ENCODE results near the gene FUCA1.

FUCA1 gene

DNA sequence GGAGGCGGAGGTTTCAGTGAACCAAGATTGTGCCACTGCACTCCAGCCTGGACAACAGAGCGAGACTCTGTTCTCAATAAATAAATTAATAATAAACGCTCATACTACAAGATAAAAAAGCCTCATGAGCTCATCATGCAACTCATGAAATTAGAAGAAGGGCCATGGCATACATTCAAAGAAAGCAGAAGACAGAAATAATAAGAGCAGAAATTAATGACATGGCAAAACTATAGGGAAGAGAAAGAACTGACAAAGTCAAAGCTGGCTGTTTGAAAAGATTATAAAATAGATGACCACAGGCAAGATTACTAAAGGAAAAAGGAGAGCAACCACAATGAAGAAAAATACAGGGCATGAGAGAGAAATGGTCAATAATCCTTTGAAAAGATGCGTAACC, 14.7 kb upstream of the FUCA1 start:
- no peaks in the 10 kb centered on the region for H3K4me1 ChIP-seq
- TF ChIP-seq, protein P1, sequence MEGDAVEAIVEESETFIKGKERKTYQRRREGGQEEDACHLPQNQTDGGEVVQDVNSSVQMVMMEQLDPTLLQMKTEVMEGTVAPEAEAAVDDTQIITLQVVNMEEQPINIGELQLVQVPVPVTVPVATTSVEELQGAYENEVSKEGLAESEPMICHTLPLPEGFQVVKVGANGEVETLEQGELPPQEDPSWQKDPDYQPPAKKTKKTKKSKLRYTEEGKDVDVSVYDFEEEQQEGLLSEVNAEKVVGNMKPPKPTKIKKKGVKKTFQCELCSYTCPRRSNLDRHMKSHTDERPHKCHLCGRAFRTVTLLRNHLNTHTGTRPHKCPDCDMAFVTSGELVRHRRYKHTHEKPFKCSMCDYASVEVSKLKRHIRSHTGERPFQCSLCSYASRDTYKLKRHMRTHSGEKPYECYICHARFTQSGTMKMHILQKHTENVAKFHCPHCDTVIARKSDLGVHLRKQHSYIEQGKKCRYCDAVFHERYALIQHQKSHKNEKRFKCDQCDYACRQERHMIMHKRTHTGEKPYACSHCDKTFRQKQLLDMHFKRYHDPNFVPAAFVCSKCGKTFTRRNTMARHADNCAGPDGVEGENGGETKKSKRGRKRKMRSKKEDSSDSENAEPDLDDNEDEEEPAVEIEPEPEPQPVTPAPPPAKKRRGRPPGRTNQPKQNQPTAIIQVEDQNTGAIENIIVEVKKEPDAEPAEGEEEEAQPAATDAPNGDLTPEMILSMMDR (IDR thresholded peaks at IDR 0.05; ENCODE audit: low read depth, low read length), result no peak
- no peaks in the 10 kb centered on the region for H3K27me3 ChIP-seq
- no peak for DNase-seq
- no peaks in the 10 kb centered on the region for H3K9me3 ChIP-seq
- no peaks in the 10 kb centered on the region for H3K36me3 ChIP-seq
- H3K4me3 ChIP-seq (ENCODE audit: low read depth, low read length), result no peak overlapping the region

- H3K9me3 ChIP-seq, result no peaks in the 10 kb centered on the region
- no peaks in the 10 kb centered on the region for H3K27me3 ChIP-seq
- H3K4me3 ChIP-seq (ENCODE audit: low read depth, low read length), result no peak overlapping the region
- TF ChIP-seq, protein P1 (IDR thresholded peaks at IDR 0.05; ENCODE audit: low read depth, low read length), result no peak
- no peaks in the 10 kb centered on the region for H3K4me1 ChIP-seq
- no peak for DNase-seq
- H3K36me3 ChIP-seq, result no peaks in the 10 kb centered on the region
Observed at GRCh38 chr1:23879809-23880208, 11.7 kb upstream of the FUCA1 start.

DNA sequence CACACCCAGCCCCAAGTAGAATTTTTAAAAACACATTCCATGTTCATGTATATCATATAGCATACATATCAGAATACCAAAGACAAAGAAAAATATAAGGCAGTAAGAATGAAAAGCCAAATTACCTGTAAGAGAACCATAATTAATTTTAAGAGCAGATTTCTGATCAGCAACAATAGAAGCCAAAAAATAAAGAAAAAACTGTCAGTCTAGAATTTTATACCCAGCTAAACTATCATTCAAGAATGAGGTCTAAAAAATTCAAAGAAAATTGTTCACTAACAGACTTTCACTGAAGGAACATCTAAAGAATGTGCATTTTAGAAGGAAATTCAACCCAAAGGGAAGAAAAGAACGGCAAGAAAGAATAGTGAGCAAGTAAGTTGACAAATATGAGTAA, 10.6 kb upstream of the FUCA1 start:
- Histone ChIP-seq H3K36me3 (no peaks in the 10 kb centered on the region), H3K4me3 (ENCODE audit: low read depth, low read length) (no peak overlapping the region), H3K4me1 (no peaks in the 10 kb centered on the region), H3K27me3 (no peaks in the 10 kb centered on the region), H3K9me3 (no peaks in the 10 kb centered on the region)
- TF ChIP-seq, protein P1 (IDR thresholded peaks at IDR 0.05; ENCODE audit: low read depth, low read length), result no peak
- DNase-seq, result no peak

GRCh38 chr1:23875382-23875781, 7.3 kb upstream of the FUCA1 start:
- Histone ChIP-seq H3K36me3 (no peaks in the 10 kb centered on the region), H3K27me3 (no peaks in the 10 kb centered on the region), H3K4me1 (no peaks in the 10 kb centered on the region), H3K9me3 (no peaks in the 10 kb centered on the region), H3K4me3 (ENCODE audit: low read depth, low read length) (no peak overlapping the region)
- TF ChIP-seq, protein P1 (IDR thresholded peaks at IDR 0.05; ENCODE audit: low read depth, low read length), result no peak
- no peak for DNase-seq

DNA sequence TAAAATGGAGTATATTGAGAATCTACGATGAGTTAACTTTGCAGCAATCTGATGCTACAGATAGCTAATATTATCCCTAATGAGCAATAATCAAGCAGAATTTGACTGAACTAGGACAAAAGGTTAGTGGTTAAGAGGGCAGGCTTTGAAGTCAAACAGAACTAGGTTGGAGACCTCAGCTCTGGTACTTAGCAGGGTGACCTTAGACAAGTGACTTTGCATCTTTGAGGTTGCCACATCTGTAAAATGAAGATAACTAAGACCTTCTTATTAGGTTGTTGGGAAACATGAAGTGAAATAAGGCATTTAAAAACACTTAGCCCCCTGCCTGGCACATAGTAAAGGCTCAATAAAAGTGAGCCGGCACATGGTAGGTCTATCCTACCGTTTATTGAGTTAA, 4.3 kb upstream of the FUCA1 start:
- Histone ChIP-seq H3K4me3 (ENCODE audit: low read depth, low read length) (no peak overlapping the region), H3K27me3 (peaks cover 4% of the 10 kb centered on the region), H3K4me1 (no peaks in the 10 kb centered on the region), H3K36me3 (no peaks in the 10 kb centered on the region), H3K9me3 (no peaks in the 10 kb centered on the region)
- no peak for DNase-seq
- TF ChIP-seq, protein P1 (IDR thresholded peaks at IDR 0.05; ENCODE audit: low read depth, low read length), result no peak

DNA sequence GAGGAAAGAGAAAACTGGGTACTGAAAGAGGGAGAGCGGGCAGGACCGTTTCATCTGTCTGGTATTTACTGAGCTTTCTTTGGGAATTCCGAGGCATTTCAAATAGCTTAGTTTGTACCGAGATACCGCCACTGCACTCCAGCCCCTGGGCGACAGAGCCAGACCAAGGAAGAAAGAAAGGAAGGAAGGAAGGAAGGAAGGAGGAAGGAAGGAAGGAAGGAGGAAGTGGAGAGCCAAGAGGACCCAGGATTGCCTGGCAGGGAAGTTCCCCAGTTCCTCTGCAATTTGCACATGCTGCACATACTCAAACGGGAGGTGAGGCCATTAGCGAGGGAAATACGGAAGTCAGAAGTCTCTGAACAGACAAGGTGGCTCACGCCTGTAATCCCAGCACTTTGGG, 961 bp upstream of the FUCA1 start:
- TF ChIP-seq, protein P1 (IDR thresholded peaks at IDR 0.05; ENCODE audit: low read depth, low read length), result no peak
- Histone ChIP-seq H3K9me3 (no peaks in the 10 kb centered on the region), H3K36me3 (no peaks in the 10 kb centered on the region), H3K27me3 (peaks cover 8% of the 10 kb centered on the region), H3K4me1 (no peaks in the 10 kb centered on the region), H3K4me3 (ENCODE audit: low read depth, low read length) (no peak overlapping the region)
- DNase-seq, result no peak
